Measurements from ENCODE around the gene FCRL6.

DNA sequence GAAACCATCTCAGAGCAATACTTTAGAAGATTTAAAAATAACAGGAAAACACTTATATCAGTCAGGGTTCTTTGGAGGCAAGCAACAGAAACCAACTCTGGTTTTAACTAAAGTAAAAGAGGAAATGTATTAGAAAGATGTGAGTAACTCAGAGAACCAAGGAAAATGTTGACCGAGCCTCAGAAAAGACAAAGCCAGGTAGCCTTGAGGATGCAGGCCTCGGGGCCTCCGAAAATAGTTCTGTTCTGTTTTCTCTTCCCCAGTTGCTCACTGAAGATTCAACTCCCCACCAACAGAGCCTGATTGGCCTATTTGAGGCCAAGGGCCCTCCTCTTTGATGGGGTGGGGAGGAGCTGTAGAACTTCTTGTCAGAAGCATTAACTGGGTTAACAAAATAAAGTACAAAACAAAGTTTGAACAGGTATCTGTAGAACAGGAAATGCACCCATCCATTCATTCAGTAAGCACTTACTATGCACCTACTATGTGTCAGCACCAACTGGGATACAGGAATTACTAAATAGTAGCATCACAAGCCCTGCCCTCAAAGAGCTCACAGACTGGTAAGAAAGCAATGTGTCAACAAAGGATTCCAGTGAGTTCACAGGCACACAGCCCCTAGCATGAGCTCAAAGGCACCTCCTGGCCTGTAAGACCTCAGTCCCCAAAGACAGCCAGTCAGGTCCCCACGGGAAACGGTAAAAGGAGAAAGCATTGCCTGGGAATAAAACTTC lies 37.1 kb downstream of the FCRL6 start:
- TF ChIP-seq CTCF (IDR thresholded peaks at IDR 0.05; ENCODE audit: low read depth, low read length) (no peak), POLR2A (IDR thresholded peaks at IDR 0.05; ENCODE audit: extremely low read depth, insufficient read length) (no peak)

All from NB4 (cell line).